ENCODE results near the gene PRKAG3. TPM values are rescaled to one million over a fixed set of nuclear protein-coding genes. Genes with fewer than 3 reads are reported as not detected.

Gene PRKAG3
- total and polyA plus RNA-seq, 2 donors (not counting 3 experiments of a cell fraction or from before 2014, with no cell fraction given) = not detected

- CTCF ChIA-PET = interaction anchor here (1.2 kb wide), 1 partner anchor 28 kb away, joined by 3 read pairs; no protein-coding TSS in a partner anchor
- Histone ChIP-seq H3K4me1 (ENCODE audit: control insufficient read depth, extremely low read depth, insufficient read depth, low read length) (no peaks in the 10 kb centered on the region), H4K20me1 (replicated peaks; ENCODE audit: control insufficient read depth, extremely low read depth, insufficient read depth, low read length) (no peaks in the 10 kb centered on the region), H2AFZ (ENCODE audit: low read depth, low read length) (no peak overlapping the region), H3K27ac (ENCODE audit: insufficient read depth, low read depth, low read length) (no peak overlapping the region), H3K79me2 (ENCODE audit: control insufficient read depth, insufficient read depth, low read length) (no peaks in the 10 kb centered on the region), H3K9me1 (replicated peaks; ENCODE audit: control insufficient read depth, extremely low read depth, insufficient read depth, low read length) (no peaks in the 10 kb centered on the region), H3K9me3 (replicated peaks; ENCODE audit: control insufficient read depth, insufficient read depth, low read length) (no peaks in the 10 kb centered on the region), H3K4me2 (ENCODE audit: insufficient read depth, low read length) (no peak overlapping the region), H3K27me3 (ENCODE audit: control insufficient read depth in 2 of 2, insufficient read depth in 2 of 2, low read length in 2 of 2) (peaks cover 0 to 3% of the 10 kb centered on the region in 2 experiments), H3K36me3 (ENCODE audit: control insufficient read depth in 2 of 2, extremely low read depth in 1 of 2, insufficient read depth in 2 of 2, low read length in 2 of 2) (peaks cover 0 to 3% of the 10 kb centered on the region in 2 experiments), H3K9ac (replicated peaks; ENCODE audit: extremely low read depth, insufficient read depth, low read length) (no peak overlapping the region), H3K4me3 (replicated peaks in 1 of 3; ENCODE audit: insufficient read depth in 1 of 3, low read depth in 1 of 3, low read length in 3 of 3) (no peak overlapping the region)
- no TSS peak for BruUV-seq (replicated peaks)
- intact Hi-C loops (cut with micrococcal nuclease) = no loop called here
- POLR2A ChIA-PET = no interaction called here
- FAIRE-seq (no peak), DNase-seq (ENCODE audit: low read depth, low spot score) (no peak)
- no peak for TF ChIP-seq EZH2 (IDR thresholded peaks at IDR 0.05; ENCODE audit: borderline replicate concordance, low read depth, low read length, severe bottlenecking)
- no peak for TF ChIP-seq MAX (IDR thresholded peaks at IDR 0.05; ENCODE audit: insufficient read depth, insufficient read length)
- no peak for TF ChIP-seq JUN (IDR thresholded peaks at IDR 0.05; ENCODE audit: borderline replicate concordance, insufficient read depth, insufficient read length, low read depth)
- TF ChIP-seq POLR2AphosphoS5 (IDR thresholded peaks at IDR 0.05; ENCODE audit: insufficient read depth, low read depth, low read length) = no peak
- no peak for TF ChIP-seq FOS (IDR thresholded peaks at IDR 0.05; ENCODE audit: borderline replicate concordance, insufficient read depth, low read length)
- no peak for TF ChIP-seq MYC (IDR thresholded peaks at IDR 0.05; ENCODE audit: low read depth, low read length)
- TF ChIP-seq GATA2 (IDR thresholded peaks at IDR 0.05; ENCODE audit: insufficient read depth, insufficient read length, low read depth, low read length) = no peak
- TF ChIP-seq POLR2A (IDR thresholded peaks at IDR 0.05; ENCODE audit: low read depth, low read length) = no peak
- no peak for TF ChIP-seq CTCF (IDR thresholded peaks at IDR 0.05; ENCODE audit: extremely low read depth in 1 of 2, insufficient read depth in 1 of 2, low read depth in 1 of 2, low read length in 2 of 2)
- dilution Hi-C loops (cut with MboI; ENCODE audit: extremely low pct_ligation_motif_present, low sequenced_read_pairs) = no loop called here
Measured at GRCh38 chr2:218819093-218819492, 12.5 kb downstream of the PRKAG3 start.

Data from endothelial cell of umbilical vein (primary cell).